BLaER1 treated with 17β-estradiol and CSF1 and Interleukin-3, amounts not matched to agents 10 nM and 100 nM (cell line): ENCODE data around the gene SCNN1B.

Experiments used
- H3K27ac ChIP-seq, 11 experiments: shearing (Covaris generic); formaldehyde crosslinking; 2 replicates each; pipeline ENCODE4 v1.8.1; 2022
- H3K27me3 ChIP-seq, 11 experiments: shearing (Covaris generic); formaldehyde crosslinking; 2 replicates each; pipeline ENCODE4 v1.8.1; 2022
- H3K36me3 ChIP-seq, 11 experiments: shearing (Covaris generic); formaldehyde crosslinking; 2 replicates each; pipeline ENCODE4 v1.8.1; 2022
- H3K4me1 ChIP-seq, 10 experiments: shearing (Covaris generic); formaldehyde crosslinking; 2 replicates each; pipeline ENCODE4 v1.8.1; 2022
- H3K4me2 ChIP-seq, 11 experiments: shearing (Covaris generic); formaldehyde crosslinking; 2 replicates each; pipeline ENCODE4 v1.8.1; 2022
- H3K4me3 ChIP-seq, 10 experiments: shearing (Covaris generic); formaldehyde crosslinking; 2 replicates each; pipeline ENCODE4 v1.8.1; 2022
- H3K9ac ChIP-seq, 11 experiments: shearing (Covaris generic); formaldehyde crosslinking; 2 replicates each; pipeline ENCODE4 v1.8.1; 2022
- H3K9me3 ChIP-seq, 11 experiments: shearing (Covaris generic); formaldehyde crosslinking; replicated peaks in 1 of 11; 2 replicates each; pipeline ENCODE4 v1.8.1; 2022
- H4K20me1 ChIP-seq, 11 experiments: shearing (Covaris generic); formaldehyde crosslinking; 2 replicates each; pipeline ENCODE4 v1.8.1; 2022
- Cebpa-rat ChIP-seq, 11 experiments: shearing (Covaris generic); IDR thresholded peaks; 2 replicates each; pipeline ENCODE4 v1.8.1; 2022

The SCNN1B gene

DNA sequence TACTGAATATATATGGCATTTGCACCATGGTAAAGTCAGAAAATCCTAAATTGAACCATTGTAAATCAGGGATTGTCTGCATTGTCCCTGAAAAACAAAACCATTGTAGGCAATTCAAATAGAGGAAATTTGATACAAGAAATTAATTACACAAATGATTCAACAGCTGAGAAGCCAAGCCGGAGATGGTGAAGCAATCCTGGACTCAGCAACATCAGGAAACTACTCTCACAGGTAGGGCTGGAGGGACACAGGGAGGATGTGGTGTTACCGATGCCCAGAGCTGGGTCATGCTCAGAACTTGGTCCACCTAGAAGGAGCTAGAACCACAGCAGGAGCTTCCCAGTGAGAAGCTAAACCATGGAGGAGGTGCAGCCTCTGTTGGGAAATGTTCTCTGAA lies 18.5 kb upstream of the SCNN1B start:
- Histone ChIP-seq H3K9ac (no peak overlapping the region), H4K20me1 (no peaks in the 10 kb centered on the region), H3K27me3 (no peaks in the 10 kb centered on the region), H3K27ac (no peak overlapping the region), H3K4me3 (no peak overlapping the region), H3K36me3 (no peaks in the 10 kb centered on the region), H3K4me2 (no peak overlapping the region), H3K4me1 (peaks cover 13 to 23% (median 18%) of the 10 kb centered on the region in 10 experiments; a peak in 17 of 20 replicates), H3K9me3 (peaks cover 0 to 5% (median 2%) of the 10 kb centered on the region in 11 experiments; a peak in 7 of 22 replicates)
- no peak for TF ChIP-seq Cebpa-rat (IDR thresholded peaks at IDR 0.05)

DNA sequence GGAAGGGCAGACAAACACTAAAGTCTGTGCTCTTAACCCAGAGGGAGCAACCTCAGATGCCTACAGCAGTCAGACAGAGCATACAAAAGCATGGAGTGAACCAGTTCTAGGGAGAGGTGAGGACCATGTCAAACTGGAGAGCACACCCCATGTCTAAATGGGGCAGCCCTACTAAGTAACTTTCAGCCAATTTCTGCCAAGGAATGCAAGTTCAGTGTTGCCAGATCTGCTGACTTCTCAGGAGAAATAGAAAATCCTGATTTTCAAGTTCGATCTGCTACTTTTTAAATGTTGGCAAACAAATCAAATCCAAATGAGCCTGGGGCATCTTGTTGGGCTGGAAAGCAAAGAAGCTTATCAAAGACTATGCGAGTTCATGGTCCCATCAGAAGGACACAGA lies 17.5 kb upstream of the SCNN1B start:
- Histone ChIP-seq H3K27me3 (no peaks in the 10 kb centered on the region), H3K27ac (no peak overlapping the region), H3K36me3 (no peaks in the 10 kb centered on the region), H4K20me1 (no peaks in the 10 kb centered on the region), H3K9ac (no peak overlapping the region), H3K4me3 (no peak overlapping the region), H3K4me2 (no peak overlapping the region), H3K9me3 (peaks cover 0 to 13% (median 2%) of the 10 kb centered on the region in 11 experiments; a peak in 7 of 22 replicates), H3K4me1 (peaks cover 11 to 25% (median 20%) of the 10 kb centered on the region in 10 experiments; a peak in 17 of 20 replicates)
- TF ChIP-seq Cebpa-rat (IDR thresholded peaks at IDR 0.05): no peak

DNA sequence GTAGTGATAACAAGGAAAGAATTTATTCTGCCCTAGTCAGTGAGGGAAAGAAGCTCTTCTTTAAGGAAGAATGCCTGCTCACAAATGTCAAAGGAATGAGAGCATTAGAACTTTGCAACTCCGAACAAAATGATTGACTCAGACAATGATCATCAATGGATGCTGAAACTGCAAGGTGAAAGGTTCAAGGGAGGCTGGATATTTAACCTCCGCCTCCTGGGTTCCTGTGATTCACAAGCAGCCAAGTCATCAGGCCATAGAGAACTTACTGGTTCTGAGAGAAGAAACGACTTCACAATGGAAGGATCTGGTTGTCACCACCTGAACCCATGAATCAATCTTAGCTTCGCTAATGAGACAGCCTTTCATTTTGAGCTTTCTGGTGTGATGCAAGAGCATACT lies 16.0 kb upstream of the SCNN1B start:
- no peaks in the 10 kb centered on the region for H4K20me1 ChIP-seq
- H3K9me3 ChIP-seq: peaks cover 0 to 13% (median 2%) of the 10 kb centered on the region in 11 experiments; a peak in 7 of 22 replicates
- H3K4me2 ChIP-seq: peak overlapping the region in 3 of 11 experiments; percentile 15 to 46 (median 30); a peak in 7 of 22 replicates
- H3K9ac ChIP-seq: no peak overlapping the region
- H3K27ac ChIP-seq: no peak overlapping the region
- H3K4me1 ChIP-seq: peaks cover 0 to 17% (median 9%) of the 10 kb centered on the region in 10 experiments; a peak in 9 of 20 replicates
- H3K4me3 ChIP-seq: no peak overlapping the region
- TF ChIP-seq Cebpa-rat (IDR thresholded peaks at IDR 0.05): no peak
- H3K36me3 ChIP-seq: no peaks in the 10 kb centered on the region
- no peaks in the 10 kb centered on the region for H3K27me3 ChIP-seq

DNA sequence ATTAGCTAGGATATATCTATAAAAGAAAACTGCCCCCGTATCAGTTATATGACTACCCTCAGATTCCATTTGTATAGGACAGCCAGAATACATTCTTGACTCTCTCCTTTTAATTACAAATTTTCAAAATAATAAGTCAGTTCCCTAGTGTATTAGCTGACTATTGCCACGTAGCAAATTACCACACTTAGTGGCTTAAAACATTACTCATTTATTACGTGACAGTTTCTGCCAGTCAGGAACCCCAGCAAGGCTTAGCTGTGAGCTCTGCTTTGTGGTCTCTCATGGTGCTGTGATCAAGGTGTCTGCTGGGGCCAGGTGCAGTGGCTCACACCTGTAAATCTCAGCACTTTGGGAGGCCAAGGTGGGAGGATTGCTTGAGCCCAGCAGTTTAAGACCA lies 13.9 kb upstream of the SCNN1B start:
- Histone ChIP-seq H3K9me3 (peaks cover 0 to 13% (median 2%) of the 10 kb centered on the region in 11 experiments; a peak in 7 of 22 replicates), H3K27me3 (no peaks in the 10 kb centered on the region), H3K27ac (no peak overlapping the region), H3K4me3 (no peak overlapping the region), H3K9ac (no peak overlapping the region), H3K36me3 (no peaks in the 10 kb centered on the region), H4K20me1 (no peaks in the 10 kb centered on the region), H3K4me1 (peaks cover 0 to 17% (median 9%) of the 10 kb centered on the region in 10 experiments; a peak in 9 of 20 replicates), H3K4me2 (no peak overlapping the region)
- no peak for TF ChIP-seq Cebpa-rat (IDR thresholded peaks at IDR 0.05)

DNA sequence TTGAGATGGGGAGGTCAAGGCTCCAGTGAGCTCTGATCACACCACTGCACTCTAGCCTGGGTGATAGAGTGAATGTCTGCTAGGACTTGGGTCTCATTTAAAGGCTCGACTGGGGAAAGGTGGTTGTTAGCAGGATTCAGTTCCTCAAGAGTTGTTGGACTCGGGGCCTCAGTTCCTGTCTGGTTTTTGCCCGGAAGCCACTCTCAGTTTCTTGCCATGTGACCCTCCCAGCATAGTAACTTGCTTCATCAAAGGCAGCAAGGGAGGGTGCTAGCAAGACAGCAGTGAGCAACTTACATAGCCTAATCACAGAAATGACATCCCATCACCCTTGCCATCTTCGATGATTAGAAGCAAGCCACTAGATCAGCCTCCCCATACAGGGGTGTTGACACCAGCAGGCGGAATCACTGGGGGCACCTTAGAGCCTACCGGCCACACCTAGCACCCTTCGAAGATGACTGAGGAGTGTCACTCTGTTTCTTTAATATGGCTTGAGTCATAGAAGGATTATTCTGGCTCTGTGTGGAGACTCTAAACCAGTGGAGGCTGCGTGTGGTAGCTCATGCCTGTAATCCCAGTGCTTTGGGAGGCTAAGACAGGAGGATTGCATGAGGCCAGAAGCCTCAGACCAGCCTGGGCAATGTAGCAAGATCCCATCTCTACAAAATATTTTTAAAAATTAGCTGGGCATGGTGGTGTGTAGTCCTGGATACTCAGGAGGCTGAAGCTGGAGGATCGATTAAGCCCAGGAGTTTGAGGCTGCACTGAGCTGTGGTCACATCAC lies 13.2 kb upstream of the SCNN1B start:
- Histone ChIP-seq H3K9me3 (peaks cover 0 to 13% (median 2%) of the 10 kb centered on the region in 11 experiments; a peak in 7 of 22 replicates), H3K4me3 (no peak overlapping the region), H3K27me3 (no peaks in the 10 kb centered on the region), H3K27ac (no peak overlapping the region), H4K20me1 (no peaks in the 10 kb centered on the region), H3K9ac (no peak overlapping the region), H3K4me2 (peak overlapping the region in 2 of 11 experiments; percentile 20 to 37; a peak in 1 of 22 replicates), H3K36me3 (no peaks in the 10 kb centered on the region), H3K4me1 (peaks cover 0 to 17% (median 9%) of the 10 kb centered on the region in 10 experiments; a peak in 9 of 20 replicates)
- TF ChIP-seq Cebpa-rat (IDR thresholded peaks at IDR 0.05): no peak

DNA sequence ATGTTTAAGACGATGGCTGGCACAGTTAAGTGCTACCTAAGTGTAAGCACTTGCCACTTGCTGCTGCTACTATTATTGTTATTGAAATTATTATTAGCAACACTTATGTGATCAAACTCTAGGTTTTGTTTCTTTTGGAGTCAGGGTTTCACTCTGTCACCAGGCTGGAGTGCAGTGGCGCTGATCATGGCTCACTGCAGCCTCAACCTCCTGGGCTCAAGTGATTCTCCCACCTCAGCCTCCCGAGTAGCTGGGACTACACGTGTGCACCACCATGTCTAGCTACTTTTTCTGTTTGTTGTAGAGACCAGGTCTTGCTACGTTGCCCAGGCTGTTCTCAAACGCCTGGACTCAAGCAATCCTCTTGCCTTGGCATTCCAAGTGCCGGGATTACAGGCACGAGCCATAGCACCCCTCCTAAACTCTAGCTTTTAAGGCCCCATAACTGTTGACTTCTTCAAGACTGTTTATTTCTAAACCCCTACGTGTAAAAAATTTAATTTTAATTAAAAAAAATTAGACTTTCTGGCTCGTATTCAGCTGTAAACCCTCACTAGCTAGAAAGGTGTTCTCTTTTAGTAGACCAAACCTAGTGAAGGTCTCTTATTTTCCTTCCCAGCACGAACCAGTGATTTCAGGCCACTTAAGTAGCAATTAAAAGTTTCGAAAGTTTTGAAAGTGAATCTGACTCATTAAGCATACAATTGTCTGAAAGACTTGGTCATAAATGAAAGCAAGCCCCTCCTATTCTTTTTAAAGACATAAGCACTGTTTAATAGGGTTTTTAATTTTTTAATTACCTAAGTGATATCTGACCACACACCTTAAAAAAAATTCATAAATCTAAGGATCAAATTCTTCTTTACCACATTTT lies 11.7 kb upstream of the SCNN1B start:
- no peak overlapping the region for H3K4me3 ChIP-seq
- no peak overlapping the region for H3K4me2 ChIP-seq
- no peaks in the 10 kb centered on the region for H3K36me3 ChIP-seq
- H3K27ac ChIP-seq: no peak overlapping the region
- no peaks in the 10 kb centered on the region for H3K27me3 ChIP-seq
- no peak for TF ChIP-seq Cebpa-rat (IDR thresholded peaks at IDR 0.05)
- H3K4me1 ChIP-seq: peaks cover 0 to 17% (median 9%) of the 10 kb centered on the region in 10 experiments; a peak in 9 of 20 replicates
- no peaks in the 10 kb centered on the region for H4K20me1 ChIP-seq
- H3K9me3 ChIP-seq: peaks cover 0 to 13% (median 2%) of the 10 kb centered on the region in 11 experiments; a peak in 7 of 22 replicates
- H3K9ac ChIP-seq: no peak overlapping the region

DNA sequence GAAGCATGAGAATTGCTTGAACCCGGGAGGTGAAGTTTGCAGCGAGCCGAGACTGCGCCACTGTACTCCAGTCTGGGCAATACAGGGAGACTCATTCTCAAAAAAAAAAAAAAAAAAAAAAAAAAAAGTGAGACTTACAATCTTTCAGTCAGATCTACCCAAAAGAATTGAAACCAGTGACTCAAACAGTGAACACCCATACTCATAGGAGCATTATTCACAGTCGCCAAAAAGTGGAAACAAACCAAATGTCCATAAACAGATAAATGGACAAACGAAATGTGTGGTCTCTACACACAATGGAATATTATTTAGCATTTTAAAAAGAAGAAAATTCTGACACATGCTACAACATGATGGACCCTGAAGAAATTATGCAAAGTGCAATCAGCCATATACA lies 9.1 kb upstream of the SCNN1B start:
- Histone ChIP-seq H3K4me3 (no peak overlapping the region), H3K4me2 (no peak overlapping the region)

DNA sequence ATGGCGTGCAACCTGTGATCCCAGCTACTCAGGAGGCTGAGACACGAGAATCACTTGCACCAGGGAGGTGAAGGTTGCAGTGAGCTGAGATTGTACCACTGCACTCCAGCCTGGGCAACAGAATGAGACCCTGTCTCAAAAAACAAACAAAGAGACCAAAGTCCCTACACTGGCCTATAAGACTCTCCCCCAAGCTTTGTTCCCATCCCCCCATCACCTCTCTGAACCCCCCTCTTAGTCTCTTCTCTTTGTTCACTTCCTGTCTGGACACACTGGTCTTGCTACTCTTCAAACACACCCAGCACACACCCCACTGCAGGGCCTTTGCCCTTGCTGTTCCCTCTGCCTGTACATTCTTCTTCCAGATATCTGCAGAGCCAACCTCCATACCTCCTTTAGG lies 7.8 kb upstream of the SCNN1B start:
- Histone ChIP-seq H3K27ac (no peak overlapping the region), H3K36me3 (no peaks in the 10 kb centered on the region), H3K27me3 (no peaks in the 10 kb centered on the region), H3K9me3 (peaks cover 0 to 3% (median 0%) of the 10 kb centered on the region in 11 experiments; a peak in 1 of 22 replicates), H4K20me1 (no peaks in the 10 kb centered on the region), H3K4me1 (peaks cover 0 to under 1% (median 0%) of the 10 kb centered on the region in 10 experiments; a peak in 1 of 20 replicates), H3K4me3 (no peak overlapping the region), H3K9ac (no peak overlapping the region), H3K4me2 (no peak overlapping the region)
- TF ChIP-seq Cebpa-rat (IDR thresholded peaks at IDR 0.05): no peak

More for the DNA sequence above, 9.1 kb upstream of the SCNN1B start:
- Histone ChIP-seq H4K20me1 (no peaks in the 10 kb centered on the region), H3K9ac (no peak overlapping the region), H3K4me1 (peaks cover 0 to 9% (median 4%) of the 10 kb centered on the region in 10 experiments; a peak in 4 of 20 replicates), H3K36me3 (no peaks in the 10 kb centered on the region), H3K27me3 (no peaks in the 10 kb centered on the region), H3K27ac (no peak overlapping the region), H3K9me3 (peaks cover 0 to 13% (median 3%) of the 10 kb centered on the region in 11 experiments; a peak in 7 of 22 replicates)
- TF ChIP-seq Cebpa-rat (IDR thresholded peaks at IDR 0.05): no peak

DNA sequence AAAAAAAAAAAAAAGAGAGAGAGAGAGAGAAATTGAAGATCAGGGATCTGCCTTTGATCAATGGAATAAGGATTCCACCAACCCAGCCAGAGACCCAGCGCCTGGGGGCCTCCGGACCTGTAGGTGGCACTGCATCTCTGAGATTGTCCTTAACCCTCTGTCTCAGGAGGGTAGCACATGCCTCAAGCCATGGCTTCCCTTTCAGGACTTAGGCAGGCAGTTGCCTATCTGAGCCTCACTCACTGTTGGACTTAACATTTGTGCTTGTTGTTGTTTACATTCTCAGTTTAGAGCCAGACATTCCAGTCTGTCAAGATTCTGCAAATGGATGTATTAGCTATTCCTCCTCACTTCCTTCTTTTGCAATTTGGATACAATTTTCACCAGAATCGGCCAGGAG lies 5.1 kb upstream of the SCNN1B start:
- 0 out of 22 replicates have a peak, but pooled peaks cover 0 to 3% (median 0%) of the 10 kb centered on the region in 11 experiments for H3K9me3 ChIP-seq
- H3K4me3 ChIP-seq: no peak overlapping the region
- H3K27me3 ChIP-seq: peaks cover 6 to 11% (median 8%) of the 10 kb centered on the region in 11 experiments; a peak in 21 of 22 replicates
- no peaks in the 10 kb centered on the region for H3K36me3 ChIP-seq
- H3K27ac ChIP-seq: no peak overlapping the region
- H3K4me1 ChIP-seq: no peaks in the 10 kb centered on the region
- no peak overlapping the region for H3K9ac ChIP-seq
- no peaks in the 10 kb centered on the region for H4K20me1 ChIP-seq
- no peak for TF ChIP-seq Cebpa-rat (IDR thresholded peaks at IDR 0.05)
- H3K4me2 ChIP-seq: no peak overlapping the region
